GM19035 (cell line): ENCODE data around the gene PTGFRN.
"Not testable (repeated sequence)": the region's sequence is repeated elsewhere in the genome, so short reads cannot be mapped to it uniquely, and the experiment has no call there.

ENCODE experiments used
- ATAC-seq: cut with Tn5 transposase; IDR thresholded peaks from one replicate; pipeline ENCODE4 v1.9.1; 2021; ENCODE audit not compliant: unreplicated experiment

PTGFRN gene

DNA sequence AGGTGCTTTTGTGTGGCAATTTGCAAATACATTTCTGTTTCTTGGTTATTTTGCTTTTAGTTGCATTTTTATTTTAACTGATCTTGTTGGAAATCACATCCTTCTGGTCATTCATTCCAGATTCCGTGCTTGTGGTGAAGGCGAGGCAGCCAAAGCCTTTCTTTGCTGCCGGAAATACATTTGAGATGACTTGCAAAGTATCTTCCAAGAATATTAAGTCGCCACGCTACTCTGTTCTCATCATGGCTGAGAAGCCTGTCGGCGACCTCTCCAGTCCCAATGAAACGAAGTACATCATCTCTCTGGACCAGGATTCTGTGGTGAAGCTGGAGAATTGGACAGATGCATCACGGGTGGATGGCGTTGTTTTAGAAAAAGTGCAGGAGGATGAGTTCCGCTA is 57.1 kb downstream of the PTGFRN start:
- no peak for ATAC-seq

DNA sequence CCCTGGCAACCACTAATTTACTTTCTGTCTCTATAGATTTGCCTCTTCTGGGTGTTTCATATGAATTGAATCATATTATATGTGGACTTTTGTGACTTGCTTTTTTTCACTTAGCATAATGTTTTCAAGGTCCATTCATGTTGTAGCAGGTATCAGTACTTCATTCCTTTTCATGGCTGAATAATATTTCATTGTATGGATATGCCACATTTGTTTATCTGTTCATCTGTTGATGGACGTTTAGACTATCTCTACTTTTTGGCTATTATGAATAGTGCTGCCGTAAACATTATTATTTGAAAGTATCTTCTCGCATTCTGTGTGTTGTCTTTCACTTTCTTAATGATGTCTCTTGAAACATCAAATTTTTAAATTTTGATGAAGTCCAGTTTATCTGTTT is 59.0 kb downstream of the PTGFRN start:
- ATAC-seq = no peak

DNA sequence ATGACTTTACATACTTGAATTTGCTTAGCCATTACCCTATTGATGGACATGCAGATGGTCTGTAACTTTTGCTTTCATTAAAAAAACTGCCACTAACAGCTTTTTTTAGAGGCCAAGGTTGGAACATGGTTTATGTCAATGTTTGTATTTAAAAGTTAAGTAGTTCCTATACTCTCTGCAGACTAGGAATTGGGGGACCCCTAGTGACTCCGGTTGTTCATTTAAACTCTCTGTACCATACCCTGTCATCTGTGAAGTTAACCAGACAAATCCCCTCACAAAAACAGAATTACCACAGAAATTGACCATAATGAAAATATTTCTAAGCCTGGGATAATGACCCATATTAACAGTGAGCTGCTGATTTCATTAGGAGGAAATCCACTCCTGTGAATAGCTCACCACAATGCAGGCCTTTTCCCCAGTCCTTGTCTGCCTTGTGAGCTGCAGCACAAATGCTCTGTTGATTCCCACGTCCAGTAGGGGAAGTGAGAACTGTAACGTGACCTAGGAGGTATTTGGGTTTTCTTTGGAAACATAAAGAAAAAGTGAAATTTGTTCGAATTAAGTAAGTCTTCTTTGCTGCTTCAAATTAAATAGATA is 61.6 kb downstream of the PTGFRN start:
- ATAC-seq = no peak

DNA sequence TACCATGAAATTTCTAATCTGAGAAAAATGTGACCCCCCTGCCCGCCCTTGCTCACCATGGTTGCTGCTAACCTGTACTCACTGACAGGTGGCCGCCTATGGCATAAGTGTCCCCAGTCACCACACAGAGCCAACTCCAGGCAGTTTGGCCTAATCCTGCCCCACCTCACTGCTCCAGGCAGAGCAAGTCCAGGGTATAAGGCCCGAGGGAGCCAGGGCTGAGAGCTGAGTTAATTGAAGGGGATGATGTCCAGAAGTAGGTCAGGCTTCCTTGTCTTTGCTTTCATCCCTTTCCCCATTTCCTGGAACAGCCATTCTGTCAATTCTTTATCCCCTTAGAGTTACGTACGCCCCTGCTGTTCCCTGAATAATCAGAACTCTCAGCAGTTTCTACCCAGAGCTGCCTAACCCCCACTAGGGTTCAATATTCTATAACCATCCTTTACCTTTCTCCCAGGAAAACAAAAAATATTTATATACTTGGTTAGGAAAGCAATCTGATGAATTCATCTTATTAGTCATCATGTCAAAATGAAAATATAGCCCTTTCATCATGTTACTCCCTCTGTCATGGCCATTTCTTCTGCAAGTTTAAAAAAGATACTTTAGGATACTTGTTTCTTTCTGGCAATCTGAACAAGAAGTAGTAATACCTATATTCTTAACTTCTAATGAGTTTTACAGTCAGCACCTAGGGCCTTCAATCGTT is 62.4 kb downstream of the PTGFRN start:
- ATAC-seq = no peak

DNA sequence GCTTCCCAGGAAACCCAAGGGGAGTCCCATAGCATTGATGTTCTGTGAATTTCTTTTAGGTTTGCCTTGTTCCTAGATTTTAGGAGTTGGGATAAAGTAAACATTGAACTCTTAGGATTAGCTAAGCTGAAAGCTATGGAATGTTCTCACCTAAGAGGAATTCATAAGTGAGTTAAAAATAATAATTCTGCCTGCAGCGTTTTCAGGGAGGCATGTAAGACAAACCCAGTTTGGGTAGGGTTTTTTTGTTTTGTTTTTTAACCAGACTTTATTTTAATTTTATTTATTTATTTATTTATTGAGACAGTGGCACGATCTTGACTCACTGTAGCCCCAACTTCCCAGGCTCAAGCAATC is 62.9 kb downstream of the PTGFRN start:
- no peak for ATAC-seq

DNA sequence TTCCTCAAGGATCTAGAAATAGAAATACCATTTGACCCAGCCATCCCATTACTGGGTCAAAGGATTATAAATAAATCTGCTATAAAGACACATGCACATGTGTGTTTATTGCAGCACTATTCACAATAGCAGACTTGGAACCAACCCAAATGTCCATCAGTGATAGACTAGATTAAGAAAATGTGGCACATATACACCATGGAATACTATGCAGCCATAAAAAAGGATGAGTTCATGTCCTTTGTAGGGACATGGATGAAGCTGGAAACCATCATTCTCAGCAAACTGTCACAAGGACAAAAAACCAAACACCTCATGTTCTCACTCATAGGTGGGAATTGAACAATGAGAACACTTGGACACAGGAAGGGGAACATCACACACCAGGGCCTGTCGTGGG is 70.6 kb downstream of the PTGFRN start:
- not testable (repeated sequence) for ATAC-seq

DNA sequence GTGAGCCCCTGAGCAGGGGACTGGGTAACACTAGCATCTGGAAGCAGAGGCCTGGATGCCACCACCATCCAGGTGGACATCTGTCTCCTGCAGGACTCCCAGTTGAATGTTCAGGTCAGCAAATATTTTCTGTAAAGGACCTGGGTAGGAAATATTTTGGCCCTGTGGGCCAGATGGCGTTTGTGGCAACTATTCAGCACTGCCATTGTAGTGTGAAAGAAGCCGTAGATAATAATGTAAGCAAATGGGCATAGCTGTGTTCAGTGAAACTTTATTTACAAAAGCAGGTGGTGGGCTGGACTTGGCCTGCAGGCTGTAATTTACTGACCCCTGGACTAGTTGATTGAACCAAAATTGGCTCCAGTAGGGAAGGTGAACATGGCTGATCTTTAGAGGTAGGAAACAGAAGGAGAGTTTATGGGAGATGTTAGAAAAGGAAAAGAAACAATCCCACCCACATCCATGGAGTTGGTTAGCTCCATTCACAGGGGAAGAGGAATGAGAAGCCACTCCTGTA is 71.9 kb downstream of the PTGFRN start:
- no peak for ATAC-seq

DNA sequence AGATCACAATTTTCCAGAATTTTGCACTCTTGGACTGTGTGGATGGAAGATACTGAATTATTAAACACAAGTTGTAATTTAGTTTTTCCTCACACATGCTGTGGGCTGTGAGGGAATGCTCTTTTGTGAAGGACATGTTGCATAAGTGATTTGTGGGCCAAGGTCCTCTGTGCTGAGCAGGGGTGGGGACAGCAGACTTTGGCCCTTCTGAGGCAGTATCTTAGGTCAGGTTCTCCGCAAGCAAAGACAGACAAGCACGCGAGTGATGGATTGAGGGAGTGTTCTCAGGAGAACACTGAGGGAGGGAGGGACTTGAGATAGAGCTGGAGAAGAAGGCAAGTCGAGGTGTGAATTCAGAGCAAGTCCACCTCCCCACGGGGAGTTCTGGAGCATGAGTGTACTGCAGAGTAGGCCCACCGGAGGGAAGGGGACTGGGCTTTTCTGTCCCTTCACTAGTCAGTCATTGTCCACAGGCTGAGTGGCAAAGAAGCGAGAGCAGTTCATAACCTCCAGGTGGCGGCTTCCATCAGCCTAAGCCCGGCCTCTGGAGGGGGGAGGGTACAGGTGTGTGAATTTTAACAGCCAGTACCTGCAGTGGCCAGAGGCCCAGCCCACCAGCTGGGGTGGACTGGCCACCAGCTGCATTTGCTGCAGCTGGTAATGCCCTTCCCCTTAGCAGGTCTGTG is 72.7 kb downstream of the PTGFRN start:
- ATAC-seq = no peak

DNA sequence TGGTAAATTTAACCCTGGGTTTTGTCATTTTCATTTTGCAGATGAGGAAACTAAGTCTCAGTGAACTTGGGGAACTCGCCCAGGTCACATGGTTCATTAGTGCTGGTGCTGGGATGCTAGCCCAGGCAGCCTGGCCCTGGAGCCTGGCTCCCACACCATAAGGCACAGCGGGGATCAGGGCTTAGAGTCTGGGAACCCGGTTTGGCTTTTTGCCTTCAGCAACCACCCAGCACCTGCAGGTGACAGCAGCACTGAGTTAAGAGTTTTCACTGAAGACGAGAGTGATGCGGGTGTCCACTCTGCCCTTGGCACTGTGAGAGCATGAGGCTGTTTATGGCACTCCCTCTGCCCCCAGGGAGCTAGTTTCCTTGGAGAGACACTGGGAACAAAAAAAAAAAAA is 73.4 kb downstream of the PTGFRN start:
- ATAC-seq = no peak

DNA sequence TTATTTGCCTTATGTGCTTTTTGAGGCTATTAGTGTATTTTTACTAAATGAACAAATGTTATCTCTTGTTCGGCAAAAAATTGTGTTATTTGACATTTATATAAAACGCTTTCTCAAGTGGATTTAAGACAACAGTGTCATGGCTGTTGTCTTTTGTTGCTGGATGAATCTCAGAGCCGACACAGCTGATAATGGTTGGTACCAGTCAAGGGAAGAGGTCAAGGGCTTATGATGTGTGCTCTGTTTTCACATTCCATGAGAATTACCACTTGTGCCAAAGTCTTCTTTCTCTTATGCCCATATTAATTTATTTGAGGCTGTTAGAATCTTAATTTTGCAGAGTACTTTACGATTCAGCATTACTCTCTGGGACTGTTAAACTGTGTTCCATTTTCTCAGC is 74.0 kb downstream of the PTGFRN start:
- no peak for ATAC-seq

DNA sequence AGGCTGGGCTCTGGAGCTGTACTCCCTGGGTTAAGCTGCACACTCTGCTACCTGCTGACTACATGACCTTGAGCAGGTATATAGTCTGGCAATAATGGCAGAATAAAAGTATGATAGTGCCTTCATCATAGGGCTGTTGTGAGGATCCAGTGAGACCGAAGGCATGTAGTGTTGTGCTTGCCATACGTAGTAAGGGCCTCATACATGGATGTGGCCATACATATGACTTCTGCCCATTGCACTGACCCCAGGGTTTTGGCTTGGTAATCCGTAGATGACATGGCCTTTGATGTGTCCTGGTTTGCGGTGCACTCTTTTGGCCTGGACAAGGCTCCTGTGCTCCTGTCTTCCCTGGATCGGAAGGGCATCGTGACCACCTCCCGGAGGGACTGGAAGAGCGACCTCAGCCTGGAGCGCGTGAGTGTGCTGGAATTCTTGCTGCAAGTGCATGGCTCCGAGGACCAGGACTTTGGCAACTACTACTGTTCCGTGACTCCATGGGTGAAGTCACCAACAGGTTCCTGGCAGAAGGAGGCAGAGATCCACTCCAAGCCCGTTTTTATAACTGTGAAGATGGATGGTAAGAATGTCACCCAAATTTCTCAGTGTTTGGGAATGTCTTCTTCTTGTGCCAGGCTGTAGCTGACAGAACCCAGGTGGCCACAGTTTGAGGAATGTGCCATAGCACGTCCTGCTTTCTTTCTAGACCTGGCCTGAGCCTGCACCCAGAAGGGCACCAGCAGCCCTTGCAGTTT is 74.9 kb downstream of the PTGFRN start:
- ATAC-seq = no peak

DNA sequence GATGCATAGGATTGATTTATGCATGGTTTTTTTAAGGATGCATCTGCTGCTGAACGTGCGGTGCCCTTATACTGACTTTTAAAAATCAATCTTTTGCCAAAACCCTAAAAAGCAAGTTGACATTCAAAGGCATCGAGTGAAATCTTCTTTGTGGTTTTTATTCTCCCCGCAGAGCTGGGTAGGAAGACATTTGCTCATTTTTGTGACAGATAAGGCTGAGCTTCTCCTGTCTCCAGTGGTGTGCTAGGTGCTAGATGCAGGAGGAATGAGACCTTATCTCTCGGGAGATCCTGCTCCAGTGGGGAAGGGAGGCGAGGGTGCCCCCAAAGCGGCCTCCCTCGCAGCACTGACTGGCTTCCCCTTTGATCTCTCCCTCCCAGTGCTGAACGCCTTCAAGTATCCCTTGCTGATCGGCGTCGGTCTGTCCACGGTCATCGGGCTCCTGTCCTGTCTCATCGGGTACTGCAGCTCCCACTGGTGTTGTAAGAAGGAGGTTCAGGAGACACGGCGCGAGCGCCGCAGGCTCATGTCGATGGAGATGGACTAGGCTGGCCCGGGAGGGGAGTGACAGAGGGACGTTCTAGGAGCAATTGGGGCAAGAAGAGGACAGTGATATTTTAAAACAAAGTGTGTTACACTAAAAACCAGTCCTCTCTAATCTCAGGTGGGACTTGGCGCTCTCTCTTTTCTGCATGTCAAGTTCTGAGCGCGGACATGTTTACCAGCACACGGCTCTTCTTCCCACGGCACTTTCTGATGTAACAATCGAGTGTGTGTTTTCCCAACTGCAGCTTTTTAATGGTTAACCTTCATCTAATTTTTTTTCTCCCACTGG is 76.9 kb downstream of the PTGFRN start:
- ATAC-seq = no peak

DNA sequence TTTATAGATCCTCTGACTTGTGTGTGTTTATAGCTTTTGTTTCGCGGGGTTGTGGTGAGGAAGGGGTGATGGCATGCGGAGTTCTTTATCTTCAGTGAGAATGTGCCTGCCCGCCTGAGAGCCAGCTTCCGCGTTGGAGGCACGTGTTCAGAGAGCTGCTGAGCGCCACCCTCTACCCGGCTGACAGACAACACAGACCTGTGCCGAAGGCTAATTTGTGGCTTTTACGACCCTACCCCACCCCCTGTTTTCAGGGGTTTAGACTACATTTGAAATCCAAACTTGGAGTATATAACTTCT is 77.5 kb downstream of the PTGFRN start:
- ATAC-seq = no peak

DNA sequence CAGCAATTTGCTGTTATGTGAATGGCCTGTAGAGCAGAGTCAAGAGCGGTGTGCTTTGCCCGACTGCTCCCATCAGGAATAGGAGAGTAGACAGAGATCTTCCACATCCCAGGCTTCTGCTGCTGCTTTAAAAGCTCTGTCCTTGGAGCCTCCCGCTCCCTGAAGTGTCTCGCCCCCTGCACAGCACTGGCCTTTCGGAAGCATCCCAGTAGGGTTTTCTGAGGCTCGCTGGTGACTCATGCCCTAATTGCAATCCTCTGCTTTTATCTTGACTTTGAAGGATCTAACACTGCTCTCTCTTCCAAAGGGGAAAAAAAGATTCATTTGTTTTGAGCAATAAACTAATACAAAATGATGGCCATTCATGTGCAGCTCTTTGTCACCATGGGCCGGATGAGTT is 78.5 kb downstream of the PTGFRN start:
- ATAC-seq = no peak

DNA sequence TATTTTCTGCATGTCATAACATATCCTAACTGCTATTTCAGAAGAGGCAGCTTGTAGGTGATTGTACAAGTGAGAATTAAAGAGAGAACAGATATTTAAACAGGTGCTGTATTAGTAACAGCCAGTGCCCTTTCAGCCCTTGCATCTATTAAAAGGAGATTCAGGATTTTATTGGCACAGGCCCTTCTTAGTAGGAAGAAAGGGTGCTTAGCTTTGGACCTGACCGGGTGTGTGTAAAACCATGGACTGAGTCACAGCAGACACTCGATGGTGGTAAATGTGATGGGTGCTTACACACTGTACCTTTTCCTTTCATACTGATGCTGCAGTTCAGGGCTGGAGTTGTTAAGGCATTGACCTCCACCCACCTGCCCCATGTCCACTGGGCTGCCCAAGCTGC is 79.2 kb downstream of the PTGFRN start:
- no peak for ATAC-seq

DNA sequence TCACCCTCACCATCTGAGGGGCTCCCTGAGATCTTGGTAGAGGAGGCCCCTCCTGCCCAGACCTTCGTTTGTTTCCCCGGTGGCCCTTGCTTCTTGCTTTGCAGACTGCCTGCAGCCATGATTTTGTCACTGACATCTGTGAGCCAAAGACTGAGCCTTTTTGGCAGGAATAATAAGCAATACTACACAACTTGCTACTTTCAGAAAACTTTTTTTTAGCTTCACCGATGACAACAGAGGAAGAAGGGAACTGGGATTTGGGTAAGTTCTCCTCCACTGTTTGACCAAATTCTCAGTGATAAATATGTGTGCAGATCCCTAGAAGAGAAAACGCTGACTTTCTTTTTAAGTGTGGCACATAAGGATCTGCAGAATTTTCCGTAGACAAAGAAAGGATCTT is 80.1 kb downstream of the PTGFRN start:
- no peak for ATAC-seq

DNA sequence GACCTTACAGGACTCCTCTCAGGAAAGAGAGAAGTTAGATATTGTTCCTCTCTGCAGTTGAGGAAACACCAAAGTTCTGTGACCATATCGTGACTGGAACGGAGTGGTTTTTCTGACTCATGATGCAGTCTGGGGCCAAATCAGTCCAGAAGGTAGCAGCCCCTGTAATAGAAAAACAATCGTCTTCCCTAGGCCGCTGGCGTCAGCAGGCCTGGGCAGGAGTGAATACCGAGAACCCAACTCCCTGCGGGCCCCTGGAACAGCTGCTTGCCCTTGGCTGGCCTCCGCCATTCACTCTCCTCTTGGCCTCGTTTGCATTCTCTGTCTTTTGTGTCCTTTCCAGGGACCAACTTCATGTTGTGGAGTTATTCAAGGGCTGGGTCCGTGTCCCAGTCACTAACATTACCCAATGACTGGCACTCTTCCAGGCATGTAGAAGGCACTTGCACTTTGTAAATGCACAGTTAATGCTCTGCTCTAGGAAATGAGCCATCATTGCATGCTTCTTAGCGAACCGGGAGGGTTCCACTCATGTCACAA is 81.0 kb downstream of the PTGFRN start:
- no peak for ATAC-seq

DNA sequence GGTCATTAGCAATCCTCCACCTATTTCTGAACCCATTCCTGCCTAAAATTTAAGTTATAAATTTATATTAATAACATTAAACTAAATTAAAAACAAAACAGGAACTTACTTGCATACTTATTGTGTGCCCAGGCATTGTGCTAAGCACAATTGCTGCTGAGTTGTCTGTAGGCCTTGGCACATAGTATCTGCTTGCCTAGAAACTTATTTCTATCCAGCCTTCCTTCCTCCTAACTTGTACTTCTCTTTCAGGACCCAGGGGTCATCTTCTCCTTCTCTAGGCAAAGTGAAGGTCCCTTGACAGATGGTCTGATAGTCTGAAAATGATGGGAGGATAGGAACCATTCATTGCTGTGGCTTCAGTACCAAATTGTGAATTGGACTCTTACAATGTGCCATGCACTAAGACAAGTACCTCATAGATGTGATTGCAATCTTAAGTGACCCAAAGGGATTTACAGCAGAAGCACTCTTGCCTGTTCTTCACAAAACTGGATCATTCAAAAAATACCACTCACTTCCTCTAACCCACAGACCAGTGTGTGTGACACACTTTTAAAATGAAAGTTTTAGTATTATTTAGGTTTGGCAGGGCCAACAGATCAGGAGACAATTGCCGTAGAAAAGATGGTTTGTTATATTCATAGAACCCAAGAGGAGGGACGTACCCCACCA is 81.6 kb downstream of the PTGFRN start:
- no peak for ATAC-seq

DNA sequence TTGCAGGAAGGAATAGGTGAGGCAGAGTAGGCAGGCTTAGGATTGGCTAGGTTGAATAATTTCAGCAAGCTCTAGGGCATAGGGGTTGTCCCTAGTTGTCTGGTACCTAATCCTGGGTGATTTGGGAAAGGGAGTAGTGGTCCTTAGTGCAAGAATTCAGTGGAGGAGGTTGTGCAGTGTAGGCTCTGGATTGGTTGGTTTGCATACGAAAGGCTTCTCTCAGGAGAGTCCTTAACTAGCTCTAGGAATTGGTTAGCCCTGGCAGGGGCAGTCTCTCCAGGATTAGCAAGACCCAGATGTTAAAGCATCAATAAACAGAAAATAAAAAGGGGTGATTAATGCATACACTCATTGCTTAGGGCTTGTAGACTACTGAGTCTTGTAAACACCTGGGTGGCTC is 82.2 kb downstream of the PTGFRN start:
- ATAC-seq = no peak

DNA sequence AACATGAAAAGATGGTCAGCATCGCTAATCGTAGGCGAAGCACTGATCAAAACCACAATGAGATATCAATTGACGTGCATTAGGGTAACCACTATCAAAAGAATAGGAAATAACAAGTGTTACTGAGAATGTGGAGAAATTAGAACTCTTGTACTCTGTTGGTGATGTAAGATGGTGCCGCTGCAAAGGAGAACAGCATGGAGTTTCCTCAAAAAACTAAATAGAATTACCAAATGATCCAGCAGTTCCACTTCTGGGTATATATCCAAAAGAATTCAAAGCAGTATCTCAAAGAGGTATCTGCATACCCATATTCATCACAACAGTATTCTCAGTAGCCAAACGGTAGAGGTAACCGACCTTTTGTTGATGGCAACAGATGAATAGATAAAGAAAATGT is 83.6 kb downstream of the PTGFRN start:
- no peak for ATAC-seq
